ENCODE data around the gene STK17A. TPM values are rescaled to one million over a fixed set of nuclear protein-coding genes. Genes with fewer than 3 reads are reported as not detected.

Gene STK17A
- total and polyA plus RNA-seq, 4 donors = 15.9 to 40.6 (median 29.0) TPM

- H3K4me1 ChIP-seq (ENCODE audit: control insufficient read depth in 1 of 2, insufficient read depth in 2 of 2, low read length in 2 of 2) = peaks cover 12 to 14% of the 10 kb centered on the region in 2 donors
- H3K27me3 ChIP-seq (ENCODE audit: control insufficient read depth in 1 of 2, insufficient read depth in 2 of 2, low read length in 1 of 2) = no peaks in the 10 kb centered on the region
- H3K27ac ChIP-seq (ENCODE audit: low read depth in 1 of 2, low read length in 2 of 2) = peak overlapping the region; percentile 85 to 93
- WGBS, 2 donors = 67 to 69% methylated on average over 4 of the region's 4 CpGs
- no peak for ATAC-seq (ENCODE audit: low FRiP score)
- no peaks in the 10 kb centered on the region for H3K36me3 ChIP-seq (ENCODE audit: control insufficient read depth in 1 of 2, insufficient read depth in 2 of 2, low read length in 1 of 2)
- H3K9me3 ChIP-seq (ENCODE audit: control insufficient read depth, low read length) = no peaks in the 10 kb centered on the region
- no peak overlapping the region for H3K4me3 ChIP-seq (ENCODE audit: low read length in 2 of 2)
- intact Hi-C loops (cut with DNase I) = loop anchor here in 1 of 2 donors (5.0 kb wide), 1 partner anchor 68 kb away; the partner anchor contains the start of gene STK17A
- DNase-seq = no peak
These were observed 66.9 kb downstream of the STK17A start for GRCh38 chr7:43649755-43650274.

GRCh38 chr7:43650457-43651052, 67.6 kb downstream of the STK17A start:
- DNase-seq (no peak), ATAC-seq (ENCODE audit: low FRiP score) (no peak)
- intact Hi-C loops (cut with DNase I) = no loop called here
- H3K4me1 ChIP-seq (ENCODE audit: control insufficient read depth in 1 of 2, insufficient read depth in 2 of 2, low read length in 2 of 2) = peaks cover 12 to 14% of the 10 kb centered on the region in 2 donors
- WGBS, 2 donors = 3 to 5% methylated on average over 9 of the region's 9 CpGs
- no peak overlapping the region for H3K4me3 ChIP-seq (ENCODE audit: low read length in 2 of 2)
- H3K9me3 ChIP-seq (ENCODE audit: control insufficient read depth, low read length) = no peaks in the 10 kb centered on the region
- no peaks in the 10 kb centered on the region for H3K27me3 ChIP-seq (ENCODE audit: control insufficient read depth in 1 of 2, insufficient read depth in 2 of 2, low read length in 1 of 2)
- H3K36me3 ChIP-seq (ENCODE audit: control insufficient read depth in 1 of 2, insufficient read depth in 2 of 2, low read length in 1 of 2) = no peaks in the 10 kb centered on the region
- peak overlapping the region; percentile 45 to 78 for H3K27ac ChIP-seq (ENCODE audit: low read depth in 1 of 2, low read length in 2 of 2)

- Histone ChIP-seq H3K36me3 (ENCODE audit: control insufficient read depth in 1 of 2, insufficient read depth in 2 of 2, low read length in 1 of 2) (no peaks in the 10 kb centered on the region), H3K27ac (ENCODE audit: low read depth in 1 of 2, low read length in 2 of 2) (no peak overlapping the region), H3K9me3 (ENCODE audit: control insufficient read depth, low read length) (no peaks in the 10 kb centered on the region), H3K4me1 (ENCODE audit: control insufficient read depth in 1 of 2, insufficient read depth in 2 of 2, low read length in 2 of 2) (peaks cover 5 to 7% of the 10 kb centered on the region in 2 donors), H3K27me3 (ENCODE audit: control insufficient read depth in 1 of 2, insufficient read depth in 2 of 2, low read length in 1 of 2) (no peaks in the 10 kb centered on the region), H3K4me3 (ENCODE audit: low read length in 2 of 2) (no peak overlapping the region)
- intact Hi-C loops (cut with DNase I) = no loop called here
- DNase-seq (no peak), ATAC-seq (ENCODE audit: low FRiP score) (no peak)
These were observed 69.5 kb downstream of the STK17A start for GRCh38 chr7:43652364-43652763.

GRCh38 chr7:43653466-43653865, 70.6 kb downstream of the STK17A start:
- Histone ChIP-seq H3K27ac (ENCODE audit: low read depth in 1 of 2, low read length in 2 of 2) (no peak overlapping the region), H3K4me3 (ENCODE audit: low read length in 2 of 2) (no peak overlapping the region), H3K4me1 (ENCODE audit: control insufficient read depth in 1 of 2, insufficient read depth in 2 of 2, low read length in 2 of 2) (peaks cover 5 to 6% of the 10 kb centered on the region in 2 donors), H3K36me3 (ENCODE audit: control insufficient read depth in 1 of 2, insufficient read depth in 2 of 2, low read length in 1 of 2) (no peaks in the 10 kb centered on the region), H3K27me3 (ENCODE audit: control insufficient read depth in 1 of 2, insufficient read depth in 2 of 2, low read length in 1 of 2) (no peaks in the 10 kb centered on the region), H3K9me3 (ENCODE audit: control insufficient read depth, low read length) (no peaks in the 10 kb centered on the region)
- DNase-seq (no peak), ATAC-seq (ENCODE audit: low FRiP score) (no peak)
- intact Hi-C loops (cut with DNase I) = no loop called here
- 90 to 93% methylated on average over 4 of the region's 4 CpGs for WGBS, 2 donors

- Histone ChIP-seq H3K36me3 (ENCODE audit: control insufficient read depth in 1 of 2, insufficient read depth in 2 of 2, low read length in 1 of 2) (no peaks in the 10 kb centered on the region), H3K4me3 (ENCODE audit: low read length in 2 of 2) (no peak overlapping the region), H3K27me3 (ENCODE audit: control insufficient read depth in 1 of 2, insufficient read depth in 2 of 2, low read length in 1 of 2) (no peaks in the 10 kb centered on the region), H3K27ac (ENCODE audit: low read depth in 1 of 2, low read length in 2 of 2) (peak overlapping the region in 1 of 2 donors; percentile 31), H3K4me1 (ENCODE audit: control insufficient read depth in 1 of 2, insufficient read depth in 2 of 2, low read length in 2 of 2) (peaks cover 5 to 12% of the 10 kb centered on the region in 2 donors), H3K9me3 (ENCODE audit: control insufficient read depth, low read length) (no peaks in the 10 kb centered on the region)
- no peak for DNase-seq
- WGBS, 2 donors = 87 to 95% methylated on average over 4 of the region's 4 CpGs
- no peak for ATAC-seq (ENCODE audit: low FRiP score)
- intact Hi-C loops (cut with DNase I) = no loop called here
These were observed 71.1 kb downstream of the STK17A start for GRCh38 chr7:43653891-43654504.

GRCh38 chr7:43655584-43655983, 72.7 kb downstream of the STK17A start:
- Histone ChIP-seq H3K27ac (ENCODE audit: low read depth in 1 of 2, low read length in 2 of 2) (no peak overlapping the region), H3K9me3 (ENCODE audit: control insufficient read depth, low read length) (no peaks in the 10 kb centered on the region), H3K27me3 (ENCODE audit: control insufficient read depth in 1 of 2, insufficient read depth in 2 of 2, low read length in 1 of 2) (no peaks in the 10 kb centered on the region), H3K4me3 (ENCODE audit: low read length in 2 of 2) (no peak overlapping the region), H3K4me1 (ENCODE audit: control insufficient read depth in 1 of 2, insufficient read depth in 2 of 2, low read length in 2 of 2) (peaks cover 2 to 11% of the 10 kb centered on the region in 2 donors), H3K36me3 (ENCODE audit: control insufficient read depth in 1 of 2, insufficient read depth in 2 of 2, low read length in 1 of 2) (no peaks in the 10 kb centered on the region)
- intact Hi-C loops (cut with DNase I) = no loop called here
- DNase-seq = no peak
- ATAC-seq (ENCODE audit: low FRiP score) = no peak
- 88 to 92% methylated on average over 3 of the region's 3 CpGs for WGBS, 2 donors

GRCh38 chr7:43656997-43657396, 74.1 kb downstream of the STK17A start:
- Histone ChIP-seq H3K9me3 (ENCODE audit: control insufficient read depth, low read length) (no peaks in the 10 kb centered on the region), H3K27me3 (ENCODE audit: control insufficient read depth in 1 of 2, insufficient read depth in 2 of 2, low read length in 1 of 2) (no peaks in the 10 kb centered on the region), H3K27ac (ENCODE audit: low read depth in 1 of 2, low read length in 2 of 2) (no peak overlapping the region), H3K4me3 (ENCODE audit: low read length in 2 of 2) (no peak overlapping the region), H3K36me3 (ENCODE audit: control insufficient read depth in 1 of 2, insufficient read depth in 2 of 2, low read length in 1 of 2) (no peaks in the 10 kb centered on the region), H3K4me1 (ENCODE audit: control insufficient read depth in 1 of 2, insufficient read depth in 2 of 2, low read length in 2 of 2) (peaks cover 0 to 10% of the 10 kb centered on the region in 2 donors)
- intact Hi-C loops (cut with DNase I) = no loop called here
- ATAC-seq (ENCODE audit: low FRiP score) (no peak), DNase-seq (no peak)
- WGBS, 2 donors = 95 to 97% methylated on average over 2 of the region's 2 CpGs

- no peaks in the 10 kb centered on the region for H3K27me3 ChIP-seq (ENCODE audit: control insufficient read depth in 1 of 2, insufficient read depth in 2 of 2, low read length in 1 of 2)
- 88 to 90% methylated on average over 7 of the region's 7 CpGs for WGBS, 2 donors
- intact Hi-C loops (cut with DNase I) = no loop called here
- no peak overlapping the region for H3K4me3 ChIP-seq (ENCODE audit: low read length in 2 of 2)
- no peaks in the 10 kb centered on the region for H3K9me3 ChIP-seq (ENCODE audit: control insufficient read depth, low read length)
- H3K36me3 ChIP-seq (ENCODE audit: control insufficient read depth in 1 of 2, insufficient read depth in 2 of 2, low read length in 1 of 2) = no peaks in the 10 kb centered on the region
- H3K4me1 ChIP-seq (ENCODE audit: control insufficient read depth in 1 of 2, insufficient read depth in 2 of 2, low read length in 2 of 2) = peaks cover 0 to 10% of the 10 kb centered on the region in 2 donors
- H3K27ac ChIP-seq (ENCODE audit: low read depth in 1 of 2, low read length in 2 of 2) = peak overlapping the region; percentile 15 to 49
- DNase-seq (no peak), ATAC-seq (ENCODE audit: low FRiP score) (no peak)
These were observed 76.0 kb downstream of the STK17A start for GRCh38 chr7:43658718-43659548.
